MM.1S (cell line): ENCODE results near the gene RABGAP1L.
"Not testable (repeated sequence)": the region's sequence is repeated elsewhere in the genome, so short reads cannot be mapped to it uniquely, and the experiment has no call there.

ENCODE experiments used
- EZH2 ChIP-seq: fragments of 300-600 bp; sonication (generic); optimal IDR thresholded peaks from 2 replicates; pipeline ENCODE3; 2017; ENCODE audit warnings: low read depth, mild to moderate bottlenecking, antibody characterized with exemption, low read length, mixed read lengths
- EZH2phosphoT487 ChIP-seq: fragments of 300-600 bp; sonication (generic); IDR thresholded peaks from 2 replicates; pipeline ENCODE4 v1.6.1; 2018; ENCODE audit warnings: antibody characterized with exemption, low read length
- TF ChIP-seq, protein P1 (sequence below): fragments of 300-600 bp; sonication (generic); IDR thresholded peaks from 2 replicates; pipeline ENCODE4 v1.5.1; 2016; ENCODE audit warnings: antibody characterized with exemption, low read length, mixed read lengths

DNA sequence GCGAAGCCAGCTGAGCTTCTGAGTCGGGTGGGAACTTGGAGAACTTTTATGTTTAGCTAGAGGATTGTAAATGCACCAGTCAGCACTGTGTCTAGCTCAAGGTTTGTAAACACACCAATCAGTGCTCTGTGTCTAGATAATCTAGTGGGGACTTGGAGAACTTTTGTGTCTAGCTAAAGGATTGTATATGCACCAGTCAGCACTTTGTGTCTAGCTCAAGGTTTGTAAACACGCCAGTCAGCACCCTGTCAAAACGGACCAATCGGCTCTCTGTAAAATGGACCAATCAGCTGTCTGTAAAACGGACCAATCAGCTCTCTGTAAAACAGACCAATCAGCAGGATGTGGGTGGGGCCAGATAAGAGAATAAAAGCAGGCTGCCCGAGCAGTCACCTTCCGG lies 552.5 kb downstream of the RABGAP1L start:
- not testable (repeated sequence) for TF ChIP-seq EZH2, EZH2phosphoT487
- TF ChIP-seq, protein P1, sequence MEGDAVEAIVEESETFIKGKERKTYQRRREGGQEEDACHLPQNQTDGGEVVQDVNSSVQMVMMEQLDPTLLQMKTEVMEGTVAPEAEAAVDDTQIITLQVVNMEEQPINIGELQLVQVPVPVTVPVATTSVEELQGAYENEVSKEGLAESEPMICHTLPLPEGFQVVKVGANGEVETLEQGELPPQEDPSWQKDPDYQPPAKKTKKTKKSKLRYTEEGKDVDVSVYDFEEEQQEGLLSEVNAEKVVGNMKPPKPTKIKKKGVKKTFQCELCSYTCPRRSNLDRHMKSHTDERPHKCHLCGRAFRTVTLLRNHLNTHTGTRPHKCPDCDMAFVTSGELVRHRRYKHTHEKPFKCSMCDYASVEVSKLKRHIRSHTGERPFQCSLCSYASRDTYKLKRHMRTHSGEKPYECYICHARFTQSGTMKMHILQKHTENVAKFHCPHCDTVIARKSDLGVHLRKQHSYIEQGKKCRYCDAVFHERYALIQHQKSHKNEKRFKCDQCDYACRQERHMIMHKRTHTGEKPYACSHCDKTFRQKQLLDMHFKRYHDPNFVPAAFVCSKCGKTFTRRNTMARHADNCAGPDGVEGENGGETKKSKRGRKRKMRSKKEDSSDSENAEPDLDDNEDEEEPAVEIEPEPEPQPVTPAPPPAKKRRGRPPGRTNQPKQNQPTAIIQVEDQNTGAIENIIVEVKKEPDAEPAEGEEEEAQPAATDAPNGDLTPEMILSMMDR, result not testable (repeated sequence)
